CD14-positive monocyte (primary cell): ENCODE measurements around the gene MFN2. TPM values are rescaled to one million over a fixed set of nuclear protein-coding genes. Genes with fewer than 3 reads are reported as not detected.
A peak's percentile ranks its signal among the peaks of the same experiment; 100 is the strongest.

Experiments used
- DNase-seq, 3 donors: peaks; one replicate each; pipeline ENCODE4 v3.0.0-alpha.2; 2011 to 2022
- H2AFZ ChIP-seq: 2 replicates; pipeline ENCODE4 v1.6.0; 2012; ENCODE audit warnings: mild to moderate bottlenecking, low read depth, low read length, inconsistent platforms; ENCODE audit not compliant: insufficient read depth, poor library complexity, severe bottlenecking
- H3K27ac ChIP-seq, 2 donors: 1 replicate in 1 of 2; 2 replicates in 1 of 2; pipeline ENCODE4 v1.5.1; 2012 to 2013; ENCODE audit warnings: low read length in 2 of 2, control low read depth in 1 of 2, inconsistent platforms in 1 of 2, low read depth in 1 of 2, mild to moderate bottlenecking in 1 of 2
- H3K27me3 ChIP-seq, 2 donors: one replicate each; pipeline versions ENCODE4 v1.6.0 to v1.6.1; 2011 to 2013; ENCODE audit warnings: low read length in 2 of 2; ENCODE audit not compliant: control insufficient read depth in 2 of 2, insufficient read depth in 2 of 2
- H3K36me3 ChIP-seq, 2 donors: replicated peaks in 1 of 2; 1 replicate in 1 of 2; 2 replicates in 1 of 2; pipeline versions ENCODE4 v1.5.1 to v1.6.1; 2012 to 2013; ENCODE audit warnings: low read length in 2 of 2, control low read depth in 1 of 2, inconsistent platforms in 1 of 2, mild to moderate bottlenecking in 1 of 2; ENCODE audit not compliant: insufficient read depth in 2 of 2, control insufficient read depth in 1 of 2
- H3K4me1 ChIP-seq, 2 donors: 1 replicate in 1 of 2; 2 replicates in 1 of 2; pipeline versions ENCODE4 v1.5.1 to v1.6.1; 2012 to 2013; ENCODE audit warnings: low read length in 2 of 2, control low read depth in 1 of 2, inconsistent platforms in 1 of 2, mild to moderate bottlenecking in 1 of 2, moderate library complexity in 1 of 2; ENCODE audit not compliant: insufficient read depth in 2 of 2, control insufficient read depth in 1 of 2
- H3K4me2 ChIP-seq: replicated peaks from 2 replicates; pipeline ENCODE3; 2012; ENCODE audit warnings: low read length, moderate library complexity, mild to moderate bottlenecking; ENCODE audit not compliant: poor library complexity, severe bottlenecking; ENCODE audit errors: extremely low read depth
- H3K4me3 ChIP-seq, 3 experiments: fragments of 200-600 bp in 1 of 3; sonication (generic) in 1 of 3; replicated peaks in 1 of 3; 1 replicate in 2 of 3; 2 replicates in 1 of 3; pipeline ENCODE4 v1.5.1; 2011 to 2013; ENCODE audit warnings: low read length in 3 of 3, mild to moderate bottlenecking in 3 of 3, control low read depth in 2 of 3, low read depth in 2 of 3, inconsistent platforms in 1 of 3, moderate library complexity in 1 of 3
- H3K79me2 ChIP-seq: 2 replicates; pipeline ENCODE4 v1.6.0; 2012; ENCODE audit warnings: mild to moderate bottlenecking, control low read depth, inconsistent platforms, low read length, moderate library complexity; ENCODE audit not compliant: insufficient read depth
- H3K9ac ChIP-seq: 2 replicates; pipeline ENCODE4 v1.6.0; 2017; ENCODE audit warnings: low read length, mild to moderate bottlenecking; ENCODE audit not compliant: insufficient read depth, poor library complexity, severe bottlenecking
- H3K9me3 ChIP-seq, 2 donors: replicated peaks in 1 of 2; 1 replicate in 1 of 2; 2 replicates in 1 of 2; pipeline versions ENCODE4 v1.5.1 to v1.6.1; 2012 to 2013; ENCODE audit warnings: low read length in 2 of 2, control low read depth in 1 of 2; ENCODE audit not compliant: control insufficient read depth in 1 of 2, insufficient read depth in 1 of 2
- H4K20me1 ChIP-seq: 2 replicates; pipeline ENCODE4 v1.6.0; 2012; ENCODE audit warnings: mild to moderate bottlenecking, low read length, control low read depth, moderate library complexity; ENCODE audit not compliant: insufficient read depth
- H3K27ac Mint-ChIP-seq, 7 donors: one replicate each; pipeline ENCODE4 v1.8.0; 2020; ENCODE audit warnings: mild to moderate bottlenecking in 7 of 7, mixed read lengths in 7 of 7, moderate library complexity in 6 of 7, inconsistent platforms in 2 of 7
- H3K27me3 Mint-ChIP-seq, 3 donors: one replicate each; pipeline ENCODE4 v1.8.0; 2021 to 2022; ENCODE audit warnings: low read depth in 3 of 3, mild to moderate bottlenecking in 3 of 3, mixed read lengths in 3 of 3, moderate library complexity in 3 of 3, inconsistent platforms in 1 of 3
- H3K36me3 Mint-ChIP-seq, 2 donors: one replicate each; pipeline ENCODE4 v1.8.0; 2020; ENCODE audit warnings: mixed read lengths in 2 of 2, inconsistent platforms in 1 of 2, mild to moderate bottlenecking in 1 of 2
- H3K4me1 Mint-ChIP-seq: one replicate; pipeline ENCODE4 v1.8.0; 2020; ENCODE audit warnings: mild to moderate bottlenecking, mixed read lengths
- H3K4me3 Mint-ChIP-seq, 2 donors: one replicate each; pipeline ENCODE4 v1.8.0; 2020; ENCODE audit warnings: mild to moderate bottlenecking in 2 of 2, mixed read lengths in 2 of 2, moderate library complexity in 1 of 2
- H3K9me3 Mint-ChIP-seq, 7 donors: one replicate each; pipeline ENCODE4 v1.8.0; 2020 to 2022; ENCODE audit warnings: mixed read lengths in 7 of 7, mild to moderate bottlenecking in 6 of 7, moderate library complexity in 6 of 7, inconsistent platforms in 2 of 7
- CTCF ChIP-seq: fragments of 200-600 bp; IDR thresholded peaks from one replicate; pipeline ENCODE4 v1.8.0; 2022; ENCODE audit warnings: antibody characterized with exemption, mild to moderate bottlenecking
- WGBS: methylation state at CpG from one replicate; pipeline ENCODE4 v1.1.5; 2013; ENCODE audit warnings: missing lambda C conversion rate; ENCODE audit not compliant: insufficient coverage; 5-methylcytosine and 5-hydroxymethylcytosine counted together
- intact Hi-C, 2 donors: fragments of 100-400 bp; cut with micrococcal nuclease; formaldehyde crosslinking; loops; one replicate each; pipeline versions ENCODE4 v1.15.0 to v1.15.1; 2023
- polyA plus RNA-seq, 3 donors: library from polyadenylated mRNA; depleted of rRNA in 1 of 3; unstranded in 2 of 3; stranded (reverse) in 1 of 3; fragments of 300-500 nt in 2 of 3; fragments of >200 nt in 1 of 3; fragmentation: Illumina TruSeq in 2 of 3; gene quantifications; 1 replicate in 2 of 3; 2 replicates in 1 of 3; pipeline ENCODE4 v1.2.3, GENCODE V29; 2012 to 2021

Gene MFN2
- polyA plus RNA-seq, 3 donors: 26.3 to 35.8 (median 30.3) TPM

GRCh38 chr1:11940260-11940921, 39.9 kb upstream of the MFN2 start:
- peaks cover under 1 to 5% of the 10 kb centered on the region in 2 donors for H3K4me1 ChIP-seq
- peaks cover 25% of the 10 kb centered on the region for H4K20me1 ChIP-seq
- WGBS: 94% methylated on average over 2 of the region's 9 CpGs
- peaks cover 11 to 36% of the 10 kb centered on the region in 2 donors for H3K36me3 ChIP-seq
- H3K4me1 Mint-ChIP-seq: peaks cover 17% of the 10 kb centered on the region
- no peak overlapping the region for H3K4me2 ChIP-seq
- H3K4me3 ChIP-seq: no peak overlapping the region
- H3K36me3 Mint-ChIP-seq: peaks cover 17 to 65% of the 10 kb centered on the region in 2 donors
- H3K9me3 Mint-ChIP-seq: peaks cover 0 to 5% (median 0%) of the 10 kb centered on the region in 7 donors
- H3K9me3 ChIP-seq: no peaks in the 10 kb centered on the region
- DNase-seq: no peak
- no peak for TF ChIP-seq CTCF
- H3K9ac ChIP-seq: no peak overlapping the region
- H3K27ac ChIP-seq: peak overlapping the region in 1 of 2 donors; percentile 22
- no peak overlapping the region for H3K4me3 Mint-ChIP-seq
- H3K79me2 ChIP-seq: peaks cover 13% of the 10 kb centered on the region
- H2AFZ ChIP-seq: no peak overlapping the region
- H3K27me3 ChIP-seq: no peaks in the 10 kb centered on the region
- H3K27me3 Mint-ChIP-seq: peaks cover 0 to 1% (median 0%) of the 10 kb centered on the region in 3 donors
- intact Hi-C loops: no loop called here
- peak overlapping the region in 1 of 7 donors; percentile 61 for H3K27ac Mint-ChIP-seq

GRCh38 chr1:11942280-11942679, 38.0 kb upstream of the MFN2 start:
- H3K4me3 ChIP-seq: no peak overlapping the region
- no peaks in the 10 kb centered on the region for H3K4me1 ChIP-seq
- H3K27ac ChIP-seq: no peak overlapping the region
- H3K27me3 ChIP-seq: no peaks in the 10 kb centered on the region
- peaks cover 7% of the 10 kb centered on the region for H3K79me2 ChIP-seq
- peaks cover 10% of the 10 kb centered on the region for H3K4me1 Mint-ChIP-seq
- no peak overlapping the region for H3K4me3 Mint-ChIP-seq
- H3K27ac Mint-ChIP-seq: peak overlapping the region in 2 of 7 donors; percentile 0 to 63
- no peak for TF ChIP-seq CTCF
- peaks cover 19 to 69% of the 10 kb centered on the region in 2 donors for H3K36me3 Mint-ChIP-seq
- no peak overlapping the region for H2AFZ ChIP-seq
- peaks cover 0 to 1% (median 0%) of the 10 kb centered on the region in 3 donors for H3K27me3 Mint-ChIP-seq
- H3K9ac ChIP-seq: no peak overlapping the region
- 96% methylated on average over 3 of the region's 4 CpGs for WGBS
- peaks cover 25% of the 10 kb centered on the region for H4K20me1 ChIP-seq
- peaks cover 10% of the 10 kb centered on the region in 2 donors for H3K9me3 ChIP-seq
- peaks cover 9 to 45% of the 10 kb centered on the region in 2 donors for H3K36me3 ChIP-seq
- intact Hi-C loops: no loop called here
- no peak overlapping the region for H3K4me2 ChIP-seq
- no peak for DNase-seq
- H3K9me3 Mint-ChIP-seq: peaks cover 7 to 17% (median 11%) of the 10 kb centered on the region in 7 donors
